ENCODE data around the gene APP.
"Not testable (repeated sequence)": the region's sequence is repeated elsewhere in the genome, so short reads cannot be mapped to it uniquely, and the experiment has no call there.

The APP gene

GRCh38 chr21:26057477-26058170 is 112.9 kb downstream of the APP start:
- DNase-seq, result no peak

- no peak for DNase-seq
Observed at GRCh38 chr21:26055841-26056264, 114.7 kb downstream of the APP start.

- DNase-seq, result no peak
Observed at GRCh38 chr21:26055010-26055409, 115.6 kb downstream of the APP start.

- DNase-seq, result no peak
Observed at GRCh38 chr21:26052057-26052456, 118.5 kb downstream of the APP start.

GRCh38 chr21:26050857-26051256 is 119.7 kb downstream of the APP start:
- DNase-seq, result no peak

GRCh38 chr21:26049803-26050202 is 120.8 kb downstream of the APP start:
- DNase-seq, result no peak

GRCh38 chr21:26047279-26047967 is 123.1 kb downstream of the APP start:
- DNase-seq, result no peak

- DNase-seq, result no peak
Observed at GRCh38 chr21:26043891-26044290, 126.7 kb downstream of the APP start.

- DNase-seq, result no peak
Observed at GRCh38 chr21:26042181-26042876, 128.2 kb downstream of the APP start.

GRCh38 chr21:26041431-26042180 is 129.0 kb downstream of the APP start:
- DNase-seq, result peak; percentile 48

GRCh38 chr21:26036916-26037315 is 133.7 kb downstream of the APP start:
- DNase-seq, result no peak

GRCh38 chr21:26032263-26032662 is 138.3 kb downstream of the APP start:
- no peak for DNase-seq

GRCh38 chr21:26028183-26028582 is 142.4 kb downstream of the APP start:
- no peak for DNase-seq

- no peak for DNase-seq
Observed at GRCh38 chr21:26027696-26028095, 142.9 kb downstream of the APP start.

- DNase-seq, result no peak
Observed at GRCh38 chr21:26025536-26026512, 144.7 kb downstream of the APP start.

GRCh38 chr21:26023406-26023805 is 147.2 kb downstream of the APP start:
- not testable (repeated sequence) for DNase-seq

GRCh38 chr21:26022598-26023337 is 147.8 kb downstream of the APP start:
- DNase-seq, result not testable (repeated sequence)

- no peak for DNase-seq
Observed at GRCh38 chr21:26020510-26020909, 150.1 kb downstream of the APP start.

- no peak for DNase-seq
Observed at GRCh38 chr21:26020081-26020480, 150.5 kb downstream of the APP start.

GRCh38 chr21:26019236-26019635 is 151.3 kb downstream of the APP start:
- no peak for DNase-seq

- DNase-seq, result no peak
Observed at GRCh38 chr21:26013970-26014369, 156.6 kb downstream of the APP start.
